Neural cell (in vitro differentiated cells): ENCODE results near the gene GJB3.

Experiments used
- EP300 ChIP-seq: fragments of 450-650 bp; conservative IDR thresholded peaks from 2 replicates; pipeline ENCODE4 v1.6.1; 2014; ENCODE audit warnings: antibody characterized with exemption, mild to moderate bottlenecking, moderate library complexity; ENCODE audit not compliant: poor library complexity, severe bottlenecking
- TAF1 ChIP-seq: IDR thresholded peaks from 2 replicates; pipeline ENCODE4 v1.6.1; 2012; ENCODE audit warnings: low read depth
- TF ChIP-seq, protein P1 (sequence below): fragments of 450-650 bp; IDR thresholded peaks from 2 replicates; pipeline ENCODE4 v1.5.1; 2014; ENCODE audit warnings: antibody characterized with exemption, mild to moderate bottlenecking, moderate library complexity; ENCODE audit not compliant: poor library complexity, severe bottlenecking

DNA sequence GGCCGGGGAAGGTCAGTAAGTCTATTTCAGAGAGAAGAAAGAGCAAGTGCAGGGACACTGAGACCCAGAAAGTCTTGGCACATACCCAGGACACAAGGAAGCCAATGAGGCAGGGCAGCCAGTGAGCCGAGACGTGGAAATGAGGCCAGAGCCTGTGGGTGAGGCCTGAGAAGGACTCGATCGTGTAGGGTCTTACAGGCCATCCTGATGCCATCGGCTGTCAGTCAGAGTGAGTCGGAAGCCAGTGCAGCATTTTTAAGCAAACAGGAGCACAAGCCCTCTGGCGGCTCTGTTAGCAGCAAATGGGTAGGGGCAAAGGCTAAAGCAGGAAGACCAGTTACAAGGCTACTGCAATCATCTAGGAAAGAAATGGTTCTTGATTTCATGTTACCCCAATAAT, 6.1 kb upstream of the GJB3 start:
- TF ChIP-seq TAF1 (no peak), EP300 (no peak)
- TF ChIP-seq, protein P1, sequence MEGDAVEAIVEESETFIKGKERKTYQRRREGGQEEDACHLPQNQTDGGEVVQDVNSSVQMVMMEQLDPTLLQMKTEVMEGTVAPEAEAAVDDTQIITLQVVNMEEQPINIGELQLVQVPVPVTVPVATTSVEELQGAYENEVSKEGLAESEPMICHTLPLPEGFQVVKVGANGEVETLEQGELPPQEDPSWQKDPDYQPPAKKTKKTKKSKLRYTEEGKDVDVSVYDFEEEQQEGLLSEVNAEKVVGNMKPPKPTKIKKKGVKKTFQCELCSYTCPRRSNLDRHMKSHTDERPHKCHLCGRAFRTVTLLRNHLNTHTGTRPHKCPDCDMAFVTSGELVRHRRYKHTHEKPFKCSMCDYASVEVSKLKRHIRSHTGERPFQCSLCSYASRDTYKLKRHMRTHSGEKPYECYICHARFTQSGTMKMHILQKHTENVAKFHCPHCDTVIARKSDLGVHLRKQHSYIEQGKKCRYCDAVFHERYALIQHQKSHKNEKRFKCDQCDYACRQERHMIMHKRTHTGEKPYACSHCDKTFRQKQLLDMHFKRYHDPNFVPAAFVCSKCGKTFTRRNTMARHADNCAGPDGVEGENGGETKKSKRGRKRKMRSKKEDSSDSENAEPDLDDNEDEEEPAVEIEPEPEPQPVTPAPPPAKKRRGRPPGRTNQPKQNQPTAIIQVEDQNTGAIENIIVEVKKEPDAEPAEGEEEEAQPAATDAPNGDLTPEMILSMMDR, result no peak
